NB4 (cell line): ENCODE results near the gene MRPL43.
"Not testable (repeated sequence)": the region's sequence is repeated elsewhere in the genome, so short reads cannot be mapped to it uniquely, and the experiment has no call there.

Experiments
- CTCF ChIP-seq: IDR thresholded peaks from one replicate; pipeline ENCODE4 v1.5.1; 2012; ENCODE audit warnings: low read depth, low read length
- MYC ChIP-seq: IDR thresholded peaks from 2 replicates; pipeline ENCODE4 v1.6.1; 2011; ENCODE audit warnings: low read depth, low read length
- POLR2A ChIP-seq: IDR thresholded peaks from 2 replicates; pipeline ENCODE4 v1.6.1; 2011; ENCODE audit warnings: mild to moderate bottlenecking; ENCODE audit not compliant: insufficient read length; ENCODE audit errors: extremely low read depth

DNA sequence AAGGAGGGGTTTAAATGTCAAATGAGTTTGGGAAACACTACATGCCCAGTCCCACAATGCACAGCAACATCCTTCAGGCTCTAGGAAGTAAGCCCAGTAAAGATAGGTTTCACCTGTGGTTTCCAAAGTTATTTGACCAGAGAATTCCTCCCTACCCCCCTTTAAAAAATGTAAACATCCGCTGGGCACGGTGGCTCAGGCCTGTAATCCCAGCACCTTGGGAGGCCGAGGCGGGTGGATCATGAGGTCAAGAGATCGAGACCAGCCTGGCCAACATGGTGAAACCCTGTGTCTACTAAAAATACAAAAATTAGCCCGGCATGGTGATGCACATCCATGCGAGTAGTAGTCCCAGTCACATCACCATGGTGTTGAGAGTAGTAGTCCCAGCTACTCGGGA is 11.9 kb downstream of the MRPL43 start:
- TF ChIP-seq POLR2A, CTCF, MYC: not testable (repeated sequence)
